Glomerular endothelial cell (primary cell): ENCODE data around the gene PRDM16. TPM values are rescaled to one million over a fixed set of nuclear protein-coding genes. Genes with fewer than 3 reads are reported as not detected.

ENCODE experiments used
- DNase-seq: peaks from one replicate; pipeline ENCODE4 v3.0.0-alpha.2; 2011; ENCODE audit warnings: low read depth, low spot score; ENCODE audit errors: extremely low read depth
- total RNA-seq: library from RNA; depleted of rRNA; stranded (reverse); fragments of >200 nt; gene quantifications from 2 replicates; pipeline ENCODE4 v1.2.3, GENCODE V29; 2015

Gene PRDM16
- 0.12 TPM in 1 of 2 replicates, not detected in the other for total RNA-seq

GRCh38 chr1:3068564-3069431, at the start of gene PRDM16:
Gene PRDM16 (plus strand): TSS chr1:3069203. CDS start chr1:3069260, 57 bp downstream.
- no peak for DNase-seq

GRCh38 chr1:3019516-3020051, 49.4 kb upstream of the PRDM16 start:
- no peak for DNase-seq

- DNase-seq, result no peak
Observed at GRCh38 chr1:3020263-3020909, 48.6 kb upstream of the PRDM16 start.

- DNase-seq, result no peak
Observed at GRCh38 chr1:3021233-3021671, 47.8 kb upstream of the PRDM16 start, which contains the start of gene ACTRT2. Gene ACTRT2 (plus strand): TSS chr1:3021467. CDS start chr1:3021687, 220 bp downstream.

GRCh38 chr1:3021801-3022401, 47.1 kb upstream of the PRDM16 start:
- DNase-seq, result no peak

GRCh38 chr1:3022511-3022973, 46.5 kb upstream of the PRDM16 start:
- no peak for DNase-seq

GRCh38 chr1:3022976-3023375, 46.0 kb upstream of the PRDM16 start:
- DNase-seq, result no peak

GRCh38 chr1:3024019-3024418, 45.0 kb upstream of the PRDM16 start:
- no peak for DNase-seq

- DNase-seq, result no peak
Observed at GRCh38 chr1:3024588-3024987, 44.4 kb upstream of the PRDM16 start.

GRCh38 chr1:3026124-3026523, 42.9 kb upstream of the PRDM16 start:
- no peak for DNase-seq

- no peak for DNase-seq
Observed at GRCh38 chr1:3026581-3027391, 42.2 kb upstream of the PRDM16 start.

- no peak for DNase-seq
Observed at GRCh38 chr1:3027611-3028371, 41.2 kb upstream of the PRDM16 start.

GRCh38 chr1:3028531-3029282, 40.3 kb upstream of the PRDM16 start:
- no peak for DNase-seq

GRCh38 chr1:3029481-3029961, 39.5 kb upstream of the PRDM16 start:
- DNase-seq, result no peak

- DNase-seq, result no peak
Observed at GRCh38 chr1:3029991-3030662, 38.9 kb upstream of the PRDM16 start.

- DNase-seq, result no peak
Observed at GRCh38 chr1:3030663-3031381, 38.2 kb upstream of the PRDM16 start.

GRCh38 chr1:3031401-3032221, 37.4 kb upstream of the PRDM16 start:
- no peak for DNase-seq
